Measurements from ENCODE around the gene MET.

Gene MET

GRCh38 chr7:116782177-116782711 is 110.2 kb downstream of the MET start:
- no peak for TF ChIP-seq CTCF (IDR thresholded peaks at IDR 0.05; ENCODE audit: insufficient read depth, low read depth, low read length, missing control alignments)
- no peak overlapping the region for H3K4me3 ChIP-seq (ENCODE audit: low read length)
- peak; percentile 89 for DNase-seq (ENCODE audit: low read depth)

GRCh38 chr7:116783666-116784318 is 111.8 kb downstream of the MET start:
- no peak for DNase-seq (ENCODE audit: low read depth)
- H3K4me3 ChIP-seq (ENCODE audit: low read length): no peak overlapping the region
- no peak for TF ChIP-seq CTCF (IDR thresholded peaks at IDR 0.05; ENCODE audit: insufficient read depth, low read depth, low read length, missing control alignments)

- H3K4me3 ChIP-seq (ENCODE audit: low read length): no peak overlapping the region
- no peak for DNase-seq (ENCODE audit: low read depth)
- no peak for TF ChIP-seq CTCF (IDR thresholded peaks at IDR 0.05; ENCODE audit: insufficient read depth, low read depth, low read length, missing control alignments)
Observed at GRCh38 chr7:116784647-116785046, 112.7 kb downstream of the MET start.

GRCh38 chr7:116785843-116786242 is 113.8 kb downstream of the MET start:
- no peak overlapping the region for H3K4me3 ChIP-seq (ENCODE audit: low read length)
- no peak for TF ChIP-seq CTCF (IDR thresholded peaks at IDR 0.05; ENCODE audit: insufficient read depth, low read depth, low read length, missing control alignments)
- DNase-seq (ENCODE audit: low read depth): no peak

GRCh38 chr7:116786791-116787443 is 114.9 kb downstream of the MET start:
- no peak overlapping the region for H3K4me3 ChIP-seq (ENCODE audit: low read length)
- DNase-seq (ENCODE audit: low read depth): peak; percentile 69
- no peak for TF ChIP-seq CTCF (IDR thresholded peaks at IDR 0.05; ENCODE audit: insufficient read depth, low read depth, low read length, missing control alignments)

- no peak for DNase-seq (ENCODE audit: low read depth)
- H3K4me3 ChIP-seq (ENCODE audit: low read length): no peak overlapping the region
- TF ChIP-seq CTCF (IDR thresholded peaks at IDR 0.05; ENCODE audit: insufficient read depth, low read depth, low read length, missing control alignments): no peak
Observed at GRCh38 chr7:116787881-116788280, 115.9 kb downstream of the MET start.
